Measurements from ENCODE around the gene RNGTT. TPM values are rescaled to one million over a fixed set of nuclear protein-coding genes. Genes with fewer than 3 reads are reported as not detected.
"Not testable (repeated sequence)": the region's sequence is repeated elsewhere in the genome, so short reads cannot be mapped to it uniquely, and the experiment has no call there.

Gene RNGTT
- total RNA-seq = 28.4 TPM

DNA sequence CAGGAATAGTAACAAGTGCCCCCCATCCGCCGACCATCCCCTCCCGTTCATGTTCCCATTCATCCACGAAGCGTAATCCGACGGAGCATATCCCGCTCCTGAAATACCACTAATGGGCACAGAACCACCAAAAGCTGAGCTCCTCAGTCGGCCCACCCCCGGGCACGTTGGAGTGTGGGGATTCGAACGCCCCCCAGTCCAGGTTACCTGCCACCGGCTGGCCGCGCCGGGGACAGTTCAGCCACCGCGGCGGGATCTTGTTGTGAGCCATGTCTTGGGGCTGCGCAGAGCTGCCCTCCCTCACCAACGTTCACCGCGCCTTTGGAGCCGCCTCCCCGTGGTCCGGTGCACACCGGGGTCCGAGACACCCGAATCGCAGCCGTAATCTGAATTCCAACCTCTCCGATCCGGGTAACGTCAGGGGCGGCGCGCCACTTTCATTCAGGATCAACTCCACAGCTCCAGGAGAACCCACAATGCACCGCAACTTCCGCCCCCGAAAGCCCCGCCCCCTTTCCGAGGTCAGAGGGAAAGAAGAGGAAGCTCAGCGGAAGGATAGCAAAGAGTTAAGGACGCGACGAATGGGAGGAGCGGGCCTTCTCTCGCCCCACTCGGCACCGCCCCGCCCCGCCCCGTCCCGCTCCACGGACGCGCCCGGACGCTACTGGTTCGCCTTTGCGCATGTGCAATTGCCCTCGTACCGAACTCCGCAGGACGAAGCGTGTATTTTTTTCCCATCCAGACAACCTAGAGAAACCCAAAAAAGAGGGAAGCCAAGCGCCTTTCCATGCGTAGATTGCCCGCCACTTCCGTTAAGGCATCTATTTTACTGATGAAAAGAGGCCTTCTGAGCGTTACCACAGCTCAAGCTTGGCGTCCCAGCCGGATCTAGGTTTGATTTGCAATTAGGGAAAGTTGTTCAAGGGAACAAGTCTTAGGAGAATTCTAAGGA is at the start of gene RNGTT:
Gene RNGTT, minus strand, starts transcription at position 480 of the 952 bp plus-strand sequence. Its CDS starts 209 bp downstream, at position 271.
- peak; percentile 99 for DNase-seq

DNA sequence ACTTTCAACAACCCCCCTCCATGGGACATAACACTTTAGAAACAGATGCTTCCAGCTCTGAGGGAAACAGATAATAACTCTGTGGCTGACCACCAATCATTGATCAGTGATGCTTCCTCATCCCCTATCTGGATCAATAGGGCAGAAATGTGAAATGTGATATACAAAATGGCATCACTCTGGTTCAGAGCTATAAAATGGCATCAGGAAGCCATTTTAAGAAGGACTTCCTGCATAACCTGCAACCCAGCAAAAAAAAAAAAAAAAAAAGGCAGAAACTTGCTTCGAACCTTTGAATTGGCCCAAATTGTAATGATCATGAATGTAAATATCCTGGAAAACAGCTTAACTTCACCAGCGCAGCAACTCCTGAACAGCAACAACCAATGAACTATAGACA is 48.0 kb upstream of the RNGTT start:
- DNase-seq = no peak

DNA sequence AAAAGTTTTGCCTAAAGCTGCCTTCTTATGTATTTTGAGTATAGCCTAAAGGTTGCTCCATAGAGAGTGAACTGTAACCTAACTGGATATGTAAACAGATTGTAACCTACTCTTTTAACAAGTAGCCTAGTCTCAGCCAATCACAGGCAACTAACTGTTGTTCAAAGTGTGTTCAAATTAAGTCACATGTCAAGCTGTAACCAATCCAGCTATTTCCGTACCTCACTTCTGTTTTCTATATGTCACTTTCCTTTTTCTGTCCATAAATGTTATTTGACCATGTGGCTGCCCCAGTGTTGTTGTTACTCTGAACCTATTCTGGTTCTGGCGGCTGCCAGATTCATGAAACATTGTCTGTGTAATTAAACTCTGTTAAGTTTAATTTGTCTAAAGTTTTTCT is 47.4 kb upstream of the RNGTT start:
- DNase-seq = no peak

DNA sequence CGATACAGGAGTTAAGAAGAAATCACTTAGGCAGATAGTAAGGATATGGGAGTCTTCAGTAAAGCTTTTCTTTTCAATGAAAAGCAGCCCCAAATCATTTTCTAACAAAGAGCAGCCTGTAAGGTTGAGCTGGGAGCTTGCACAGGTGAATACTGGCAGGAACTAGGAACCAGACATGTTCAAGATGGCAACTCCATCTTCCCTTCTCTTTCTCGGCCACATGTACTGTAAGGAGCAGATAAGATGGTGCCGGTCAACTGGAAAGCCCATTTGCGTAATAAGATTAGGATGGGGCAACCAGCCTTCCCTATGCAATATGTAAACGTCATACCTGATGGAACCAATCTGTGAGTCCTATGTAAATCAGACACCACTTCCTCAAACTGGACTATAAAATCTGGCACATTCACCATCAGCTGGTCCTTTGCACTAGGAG is 46.2 kb upstream of the RNGTT start:
- DNase-seq = no peak

DNA sequence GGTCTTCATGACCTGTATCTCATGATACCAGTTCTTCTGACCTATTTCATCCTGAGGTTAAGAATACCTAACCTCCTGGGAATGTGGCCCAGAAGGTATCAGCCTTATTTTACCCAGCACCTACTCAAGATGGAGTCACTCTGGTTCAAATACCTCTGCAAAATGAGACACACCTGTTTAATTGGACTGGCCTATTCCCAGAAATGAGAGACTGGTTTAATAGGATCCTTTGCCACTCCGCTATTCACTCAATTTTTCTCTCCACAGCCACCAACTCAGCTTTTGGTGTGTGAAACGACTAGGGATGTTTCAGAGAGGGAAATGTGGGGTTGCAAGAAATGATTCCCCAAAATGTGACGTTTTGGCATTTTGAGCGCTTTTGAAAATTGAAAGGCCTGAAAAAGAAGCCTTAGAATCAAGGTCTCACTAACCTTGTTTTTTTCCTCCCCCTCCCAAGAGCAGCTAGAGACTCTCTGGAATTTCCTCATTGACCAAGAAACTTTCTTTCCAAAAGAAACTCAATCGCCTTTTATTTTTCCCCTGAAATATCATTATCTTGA is 45.5 kb upstream of the RNGTT start:
- no peak for DNase-seq

DNA sequence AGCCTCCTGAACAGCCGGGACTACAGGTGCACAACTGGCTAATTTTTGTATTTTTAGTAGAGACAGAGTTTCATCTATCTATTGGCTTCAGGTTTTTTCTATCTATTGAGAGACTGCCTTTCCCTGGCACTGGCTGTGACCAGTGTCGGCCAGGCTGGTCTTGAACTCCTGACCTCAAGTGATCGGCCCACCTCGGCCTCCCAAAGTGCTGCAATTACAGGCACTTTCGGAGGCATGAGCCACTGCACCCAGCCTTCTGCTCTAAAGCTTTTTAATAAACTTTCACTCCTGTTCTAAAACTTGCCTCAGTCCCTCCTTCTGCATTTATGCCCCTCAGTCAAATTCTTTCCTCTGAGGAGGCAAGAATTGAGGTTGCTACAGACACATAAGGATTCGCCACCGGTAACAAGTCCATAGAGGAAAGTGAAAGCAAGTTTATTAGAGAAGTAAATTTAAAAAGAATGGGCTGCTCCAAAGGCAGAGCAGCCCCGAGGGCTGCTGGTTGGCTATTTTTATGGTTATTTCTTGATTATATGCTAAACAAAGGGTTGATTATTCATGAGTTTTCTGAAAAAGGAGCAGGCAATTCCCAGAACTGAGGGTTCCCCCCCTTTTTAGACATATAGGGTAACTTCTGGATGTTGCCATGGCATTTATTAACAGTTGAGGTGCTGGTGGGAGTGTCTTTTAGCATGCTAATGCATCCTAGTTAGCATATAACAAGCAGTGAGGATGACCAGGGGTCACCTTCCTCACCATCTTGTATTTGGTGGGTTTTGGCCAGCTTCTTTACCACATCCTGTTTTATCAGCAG is 44.8 kb upstream of the RNGTT start:
- DNase-seq = no peak

DNA sequence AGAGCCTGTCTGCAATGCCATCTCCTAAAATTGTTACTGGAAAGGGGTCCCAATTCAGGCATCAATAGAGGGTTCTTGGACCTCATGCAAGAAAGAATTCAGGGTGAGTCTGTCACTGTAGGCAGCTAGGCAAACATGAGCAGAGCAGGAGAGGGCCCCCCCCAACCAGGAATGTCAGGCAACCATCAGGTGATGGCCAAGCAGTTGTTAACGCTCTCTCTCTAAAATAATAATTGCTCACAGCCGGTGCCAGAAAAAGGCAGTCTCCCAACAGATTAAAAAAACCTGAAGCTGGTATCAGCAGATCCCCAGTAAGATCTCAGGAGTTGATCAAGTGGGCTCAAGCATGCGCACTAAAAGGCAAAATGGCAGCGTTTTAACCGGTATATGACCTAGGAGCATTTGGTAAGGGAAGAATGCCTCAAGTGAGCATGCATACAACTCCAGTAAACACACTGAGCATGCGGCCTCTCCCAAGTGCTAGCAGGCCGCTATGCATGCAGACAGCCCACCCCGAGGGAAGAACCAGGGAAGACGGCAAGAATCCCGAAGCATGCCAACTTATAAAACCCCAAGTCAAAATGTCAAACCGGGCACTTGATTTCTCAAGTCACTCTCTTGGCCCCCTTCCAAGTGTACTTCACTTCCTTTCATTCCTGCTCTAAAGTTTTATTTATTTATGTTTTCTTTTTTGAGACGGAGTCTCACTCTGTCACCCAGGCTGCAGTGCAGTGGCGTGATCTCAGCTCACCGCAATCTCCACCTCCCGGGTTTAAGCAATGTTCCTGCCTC is 44.0 kb upstream of the RNGTT start:
- no peak for DNase-seq

DNA sequence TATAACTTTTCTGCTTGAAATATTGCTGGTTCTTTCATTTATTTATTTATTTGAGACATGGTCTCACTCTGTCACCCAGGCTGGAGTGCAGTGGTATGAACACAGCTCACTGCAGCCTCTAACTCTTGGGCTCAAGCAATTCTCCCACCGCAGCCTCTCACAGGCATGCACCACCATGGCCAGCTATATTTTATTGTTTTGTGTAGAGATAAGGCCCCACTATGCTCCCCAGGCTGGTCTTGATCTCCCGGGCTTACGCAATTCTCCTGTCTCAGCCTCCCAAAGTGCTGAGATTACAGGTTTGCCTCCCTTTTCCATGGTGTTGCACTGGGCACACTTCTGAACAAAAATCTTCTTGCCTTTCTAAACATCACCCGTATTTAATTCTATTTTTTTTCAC is 39.1 kb upstream of the RNGTT start:
- DNase-seq = no peak

DNA sequence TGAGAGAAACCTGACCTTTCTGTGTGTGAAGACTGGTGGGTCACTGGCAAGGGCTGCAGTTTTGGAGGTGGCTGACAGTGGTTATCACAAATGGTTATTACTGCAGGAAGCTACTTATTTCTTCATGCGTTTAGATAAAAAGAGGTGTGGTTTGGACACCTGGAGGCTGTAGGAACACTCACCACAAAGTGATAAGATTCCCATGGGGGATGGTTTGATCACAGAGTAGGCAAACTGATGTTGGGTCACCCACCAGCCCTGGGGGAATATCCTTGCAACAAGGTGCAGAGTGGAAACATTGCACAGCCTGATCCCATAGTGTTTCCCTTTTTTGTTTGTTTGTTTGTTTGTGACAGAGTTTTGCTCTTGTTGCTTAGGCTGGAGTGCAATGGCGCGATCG is 33.9 kb upstream of the RNGTT start:
- DNase-seq = no peak

DNA sequence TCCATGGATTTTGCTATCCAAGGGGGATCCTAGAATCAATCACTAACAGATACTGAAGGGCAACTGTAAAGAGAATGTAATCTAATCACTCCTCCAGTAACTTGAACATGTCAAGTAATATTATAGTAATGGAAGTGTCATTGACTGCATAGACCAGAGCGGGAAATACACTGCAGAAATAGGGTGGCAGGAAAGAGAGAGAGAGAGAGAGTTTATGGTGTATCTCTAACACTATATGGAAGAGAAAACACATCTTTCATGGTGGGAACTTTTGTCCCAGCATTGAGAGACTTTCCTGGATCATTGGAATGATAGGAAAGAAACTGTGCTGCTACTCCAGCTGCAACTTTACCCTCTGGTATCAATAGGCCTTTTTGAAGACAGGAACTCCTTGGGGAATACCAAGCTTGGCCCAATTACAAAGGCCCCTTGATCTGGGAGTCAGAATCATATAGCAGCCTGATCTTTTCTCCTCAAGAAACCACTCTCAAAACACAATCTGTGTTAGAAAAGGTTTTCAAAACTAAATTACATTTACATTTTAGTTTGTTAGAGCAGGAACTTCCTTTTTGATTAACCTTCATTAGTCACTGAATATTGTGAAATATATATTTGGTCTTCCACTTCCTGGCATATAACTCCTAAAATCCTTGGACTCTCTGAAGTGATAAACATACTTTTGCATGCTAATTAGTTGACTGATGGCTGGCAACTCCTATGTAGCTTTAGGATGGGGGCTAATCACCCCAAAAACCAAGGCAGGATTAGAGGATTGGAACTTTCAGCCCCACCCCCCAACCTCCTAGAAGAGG is 29.5 kb upstream of the RNGTT start:
- no peak for DNase-seq

DNA sequence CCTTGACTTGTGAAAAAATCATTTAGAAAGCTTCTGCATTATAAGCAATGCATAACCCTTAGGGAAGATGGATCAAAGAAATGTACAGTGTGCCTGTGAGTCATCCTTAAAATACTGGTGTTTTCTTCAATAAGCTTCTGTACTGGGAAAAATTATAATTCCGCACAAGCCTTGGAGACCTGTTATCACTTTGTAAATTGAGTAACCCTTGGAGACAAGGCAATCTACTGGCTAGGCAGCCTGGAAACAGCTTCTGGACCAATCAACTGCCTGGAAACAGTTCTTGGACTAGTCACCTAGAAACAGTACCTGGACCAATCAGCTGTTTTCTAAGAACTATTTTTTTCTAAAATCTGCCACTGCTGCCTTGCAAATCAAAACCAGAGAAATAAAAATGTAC is 25.8 kb upstream of the RNGTT start:
- no peak for DNase-seq

DNA sequence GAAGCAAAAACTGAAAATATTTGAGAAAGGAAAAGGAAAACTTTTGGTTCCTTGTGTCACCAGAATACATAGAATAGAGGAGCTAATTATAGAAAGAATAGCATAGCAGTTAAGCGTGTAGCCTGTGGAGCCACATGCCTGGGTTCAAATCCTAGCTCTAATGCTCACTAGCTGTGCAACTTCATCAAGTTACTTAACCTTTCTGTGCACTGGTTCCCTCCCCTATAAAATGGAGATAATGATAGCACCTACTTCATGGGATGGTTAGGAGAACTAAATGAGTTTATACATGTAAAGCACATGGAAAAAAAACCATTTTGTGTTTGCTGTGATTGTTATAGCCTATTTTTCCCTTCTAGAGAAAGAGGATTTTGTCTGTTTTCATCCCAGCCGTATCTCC is 24.5 kb upstream of the RNGTT start:
- no peak for DNase-seq

DNA sequence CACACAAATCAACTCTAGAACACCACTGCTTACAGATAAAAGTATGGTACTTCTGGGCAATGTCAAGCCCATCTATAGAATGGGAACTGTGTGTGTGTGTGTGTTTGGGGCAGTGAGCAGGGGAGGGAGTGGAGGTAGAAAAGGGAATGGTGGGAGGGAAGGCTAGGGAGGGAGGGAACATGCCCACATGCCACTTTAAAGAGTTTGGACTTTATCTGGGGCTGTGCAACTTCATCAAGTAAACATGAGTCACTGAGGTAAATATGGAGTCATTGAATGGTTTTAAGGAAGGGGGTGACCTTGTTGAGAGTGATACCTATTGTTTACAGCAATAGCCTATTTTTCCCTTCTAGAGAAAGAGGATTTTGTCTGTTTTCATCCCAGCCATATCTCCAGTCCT is 22.5 kb upstream of the RNGTT start:
- DNase-seq = no peak

DNA sequence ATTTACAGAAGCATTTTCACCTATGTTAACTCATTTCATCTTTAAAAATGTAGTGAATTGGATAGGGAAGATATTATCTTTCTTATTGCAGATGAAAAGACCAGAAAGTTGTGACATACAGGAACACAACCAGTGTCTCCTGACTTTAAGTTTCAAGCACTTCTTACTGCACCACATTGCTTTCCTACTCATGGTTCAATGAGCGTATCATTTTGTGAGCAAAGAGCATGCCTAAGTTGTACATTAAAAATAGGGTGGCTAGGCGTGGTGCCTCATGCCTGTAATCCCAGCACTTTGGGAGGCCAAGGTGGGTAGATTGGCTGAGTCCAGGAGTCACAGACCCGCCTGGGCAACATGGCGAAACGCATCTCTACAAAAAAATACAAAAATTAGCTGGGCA is 21.2 kb upstream of the RNGTT start:
- DNase-seq = no peak

DNA sequence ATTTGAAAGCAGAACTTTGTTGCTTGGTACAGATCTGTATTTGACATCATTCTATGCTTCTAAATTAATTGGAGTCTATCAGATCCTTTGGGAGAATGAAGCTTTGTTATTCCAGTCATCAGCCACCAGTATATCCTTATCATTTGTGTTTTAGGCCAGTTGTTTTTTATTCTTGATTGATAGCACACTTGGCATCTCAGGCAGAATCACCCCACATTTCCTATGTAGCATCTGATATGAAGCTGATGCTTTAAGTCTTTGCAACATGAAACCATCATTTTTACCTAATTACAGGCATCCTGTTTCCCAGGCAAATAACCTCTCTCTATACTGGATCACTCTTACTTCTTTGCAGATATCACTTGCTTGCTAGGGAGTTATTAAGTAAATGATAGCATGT is 20.7 kb upstream of the RNGTT start:
- DNase-seq = no peak

DNA sequence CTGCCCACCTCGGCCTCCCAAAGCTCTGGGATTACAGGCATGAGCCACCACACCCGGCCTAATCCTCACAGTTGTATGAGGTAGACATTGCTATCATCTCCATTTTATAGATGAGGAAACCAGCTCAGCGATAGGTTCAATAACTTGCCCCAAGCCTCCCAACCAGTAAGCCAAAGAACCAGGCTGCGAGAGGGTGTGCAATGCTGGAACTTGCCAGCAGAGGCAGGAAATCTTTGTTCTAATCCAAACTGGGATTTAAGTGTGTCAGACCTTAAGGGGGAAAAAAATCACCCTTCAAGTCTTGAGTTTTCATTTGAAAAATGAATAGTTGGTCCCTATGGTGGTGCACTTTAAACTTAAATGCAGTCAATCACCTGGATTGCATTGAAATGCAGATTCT is 20.1 kb upstream of the RNGTT start:
- peak; percentile 19 for DNase-seq

DNA sequence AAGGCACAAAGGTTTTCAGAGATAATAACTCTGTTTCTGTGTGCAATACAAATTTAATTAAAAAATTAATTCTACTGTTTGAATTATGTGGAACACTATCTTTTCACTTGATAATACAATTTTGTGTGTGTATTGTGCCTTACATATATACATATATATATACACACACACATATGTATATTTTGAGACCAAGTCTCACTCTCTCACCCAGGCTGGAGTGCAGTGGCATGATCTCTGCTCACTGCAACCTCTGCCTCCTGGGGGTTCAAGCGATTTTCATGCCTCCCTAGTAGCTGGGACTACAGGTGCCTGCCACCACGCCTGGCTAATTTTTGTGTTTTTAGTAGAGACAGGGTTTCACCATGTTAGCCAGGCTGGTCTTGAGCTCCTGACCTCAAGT is 19.7 kb upstream of the RNGTT start:
- not testable (repeated sequence) for DNase-seq

DNA sequence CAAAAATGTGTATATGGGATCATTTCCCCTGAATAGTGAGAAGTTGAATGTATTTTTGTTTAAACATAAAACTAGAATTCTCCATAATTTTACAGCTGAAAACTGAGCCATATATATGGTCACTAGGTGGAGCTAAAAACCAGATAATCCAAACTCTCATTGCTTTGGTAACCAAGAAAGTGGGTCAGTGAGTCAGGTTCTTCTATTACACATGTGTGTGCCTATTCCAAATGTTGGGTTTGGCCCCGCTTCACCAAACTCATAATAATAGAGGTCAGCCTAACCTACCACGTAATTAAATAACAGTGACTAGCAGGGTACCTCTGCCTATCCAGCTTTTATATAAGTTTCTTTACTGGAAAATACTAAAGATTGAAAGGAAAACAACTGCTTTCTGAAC is 19.3 kb upstream of the RNGTT start:
- DNase-seq = peak; percentile 78

DNA sequence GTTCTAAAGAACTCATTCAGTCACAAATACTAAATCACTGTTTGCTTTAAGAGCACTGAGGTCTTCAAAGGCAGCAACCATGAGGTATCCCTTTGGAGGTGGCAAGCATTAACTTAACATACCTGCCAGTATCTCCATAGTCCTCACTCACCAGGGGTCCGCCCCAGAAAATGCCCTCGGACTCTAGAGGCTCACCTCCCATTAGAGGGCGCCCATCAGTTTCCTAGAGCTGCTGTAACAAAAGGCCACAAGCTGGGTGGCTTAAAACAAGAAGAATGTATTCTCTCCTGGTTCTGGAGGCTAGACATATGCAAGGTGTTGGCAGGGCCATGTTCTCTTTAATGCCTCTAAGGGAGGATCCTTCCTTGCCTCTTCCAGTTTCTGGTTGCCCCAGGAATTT is 12.0 kb upstream of the RNGTT start:
- no peak for DNase-seq

DNA sequence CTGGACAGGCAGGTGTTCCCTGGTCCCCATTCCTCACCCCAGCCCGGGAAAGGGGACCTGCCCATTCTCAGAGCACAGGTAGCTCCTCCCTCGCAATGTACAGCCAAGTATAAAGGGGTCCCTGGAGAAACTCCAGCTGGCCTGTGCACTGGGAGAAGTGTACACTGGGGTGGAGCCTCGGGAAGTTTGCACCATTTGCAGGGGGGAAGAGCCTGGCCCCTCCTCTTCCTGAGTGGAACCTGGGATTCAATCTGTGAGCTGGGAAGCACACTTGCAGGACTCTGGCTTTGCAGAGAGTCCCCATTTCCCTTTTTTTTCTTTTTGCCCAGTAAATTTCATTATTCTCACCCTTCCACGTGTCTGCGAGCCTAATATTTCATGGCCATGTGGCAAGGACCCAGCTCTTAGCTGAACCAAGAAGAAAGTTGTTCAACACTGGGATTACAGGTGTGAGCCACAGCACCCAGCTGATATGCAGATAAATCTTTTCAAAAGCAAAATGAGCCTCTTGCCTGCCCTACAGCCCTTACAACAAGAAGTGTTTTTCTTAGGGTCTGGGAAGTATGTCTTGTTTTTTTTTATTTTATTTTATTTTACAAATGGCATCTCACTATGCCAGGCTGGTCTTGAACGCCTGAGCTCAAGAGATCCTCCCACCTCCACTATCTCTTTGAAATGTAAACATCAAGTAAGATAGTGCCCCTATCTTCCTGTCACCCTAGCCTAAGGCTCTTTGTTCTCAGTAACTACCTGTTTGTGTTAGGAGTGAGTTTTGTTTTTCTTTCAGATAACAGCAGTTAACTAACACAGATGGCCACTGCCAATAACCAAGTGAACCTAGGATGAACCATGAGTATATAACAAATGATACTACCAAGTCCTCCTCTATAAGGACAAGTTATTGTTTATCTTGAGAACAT is 9.3 kb upstream of the RNGTT start:
- DNase-seq = no peak
